Prostate gland (tissue), 2 donors: Measurements from ENCODE around the gene OR10H5. TPM values are rescaled to one million over a fixed set of nuclear protein-coding genes. Genes with fewer than 3 reads are reported as not detected.
"Not testable (repeated sequence)": the region's sequence is repeated elsewhere in the genome, so short reads cannot be mapped to it uniquely, and the experiment has no call there.

Source experiments
- DNase-seq: peaks from one replicate; pipeline ENCODE4 v3.0.0-alpha.2; 2019; ENCODE audit warnings: low spot score
- H3K27ac ChIP-seq, 2 donors: fragments of 200-600 bp; sonication (generic); 2 replicates each; pipeline ENCODE4 v1.5.1; 2017 to 2019
- H3K27me3 ChIP-seq: fragments of 200-600 bp; sonication (generic); replicated peaks from 2 replicates; pipeline ENCODE4 v1.5.1; 2019; ENCODE audit not compliant: insufficient read depth
- H3K36me3 ChIP-seq, 2 donors: fragments of 200-600 bp; sonication (generic); 1 replicate in 1 of 2; 2 replicates in 1 of 2; pipeline versions ENCODE4 v1.5.1 to v1.8.1; 2017 to 2019
- H3K4me1 ChIP-seq: fragments of 200-600 bp; sonication (generic); replicated peaks from 2 replicates; pipeline ENCODE4 v1.5.1; 2019
- H3K4me3 ChIP-seq, 2 donors: fragments of 200-600 bp; sonication (generic); 2 replicates each; pipeline ENCODE4 v1.5.1; 2017 to 2019
- H3K9me3 ChIP-seq: fragments of 200-600 bp; sonication (generic); 2 replicates; pipeline ENCODE4 v1.5.1; 2017
- CTCF ChIP-seq, 4 experiments: fragments of 200-600 bp in 2 of 4; fragments of 450-650 bp in 2 of 4; sonication (generic) in 2 of 4; IDR thresholded peaks; 1 replicate in 3 of 4; 2 replicates in 1 of 4; pipeline ENCODE4 v1.5.1; 2016 to 2019; ENCODE audit warnings: antibody characterized with exemption in 4 of 4, mild to moderate bottlenecking in 2 of 4, moderate library complexity in 2 of 4
- POLR2A ChIP-seq: fragments of 450-650 bp; IDR thresholded peaks from one replicate; pipeline ENCODE4 v1.6.1; 2016; ENCODE audit warnings: antibody characterized with exemption, mild to moderate bottlenecking
- POLR2AphosphoS5 ChIP-seq: sonication (generic); formaldehyde crosslinking; IDR thresholded peaks from one replicate; pipeline ENCODE4 v1.6.1; 2017; ENCODE audit warnings: antibody characterized with exemption
- WGBS: methylation state at CpG from one replicate; pipeline ENCODE4 v1.1.5; 2018; 5-methylcytosine and 5-hydroxymethylcytosine counted together
- intact Hi-C: fragments of 100-400 bp; cut with DNase I; formaldehyde crosslinking; loops from one replicate; pipeline ENCODE4 v1.14.2; 2022
- total RNA-seq, 2 donors: library from RNA; depleted of rRNA; stranded (reverse); fragments of >200 nt; gene quantifications; one replicate each; pipeline ENCODE4 v1.1.0, GENCODE V29; 2016

The OR10H5 gene
- total RNA-seq, 2 donors from 2014 or later: not detected

DNA sequence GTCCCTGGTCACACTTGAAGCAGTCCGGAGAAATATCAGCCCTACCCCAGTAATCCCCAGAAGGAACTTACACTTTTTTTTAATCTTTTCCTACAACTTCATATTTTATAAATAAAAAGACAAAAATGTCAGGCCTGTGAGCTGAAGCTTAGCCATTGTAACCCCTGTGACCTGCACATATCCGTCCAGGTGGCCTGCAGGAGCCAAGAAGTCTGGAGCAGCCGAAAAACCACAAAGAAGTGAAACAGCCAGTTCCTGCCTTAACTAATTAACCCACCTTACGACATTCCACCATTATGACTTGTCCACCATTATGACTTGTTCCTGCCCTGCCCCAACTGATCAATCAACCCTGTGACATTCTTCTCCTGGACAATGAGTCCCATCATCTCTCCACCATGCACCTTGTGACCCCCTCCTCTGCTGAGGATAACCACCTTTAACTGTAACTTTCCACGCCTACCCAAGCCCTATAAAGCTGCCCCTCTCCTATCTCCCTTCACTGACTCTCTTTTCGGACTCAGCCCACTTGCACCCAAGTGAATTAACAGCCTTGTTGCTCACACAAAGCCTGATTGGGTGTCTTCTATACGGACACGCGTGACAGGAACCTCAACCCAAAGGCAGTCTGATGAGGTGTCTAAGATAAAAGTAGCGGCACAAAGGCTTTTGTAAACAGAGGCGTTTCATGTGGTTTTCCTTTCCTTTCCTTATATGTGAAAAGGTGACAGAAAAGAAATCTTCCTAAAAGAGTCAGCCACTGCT is 48.3 kb downstream of the OR10H5 start:
- Histone ChIP-seq H3K27ac (peak overlapping the region; percentile 100), H3K4me3 (peak overlapping the region; percentile 57 to 72)
- peak; percentile 15 for TF ChIP-seq POLR2AphosphoS5
- H3K4me1 ChIP-seq, intact Hi-C loops, H3K36me3 ChIP-seq, DNase-seq, H3K9me3 ChIP-seq, H3K27me3 ChIP-seq: not testable (repeated sequence)
- 26% methylated on average over 11 of the region's 11 CpGs for WGBS

- Histone ChIP-seq H3K36me3 (no peaks in the 10 kb centered on the region), H3K4me1 (peaks cover 7% of the 10 kb centered on the region), H3K27me3 (no peaks in the 10 kb centered on the region), H3K27ac (peak overlapping the region; percentile 100), H3K9me3 (no peaks in the 10 kb centered on the region), H3K4me3 (peak overlapping the region; percentile 57 to 72)
- TF ChIP-seq POLR2AphosphoS5 (peak; percentile 84), POLR2A (peak; percentile 85), CTCF (IDR thresholded peaks at IDR 0.05) (no peak)
- DNase-seq: peak; percentile 98
- intact Hi-C loops: no loop called here
- 1% methylated on average over 60 of the region's 65 CpGs for WGBS
Measured at GRCh38 chr19:15836330-15837220, 49.1 kb downstream of the OR10H5 start.

DNA sequence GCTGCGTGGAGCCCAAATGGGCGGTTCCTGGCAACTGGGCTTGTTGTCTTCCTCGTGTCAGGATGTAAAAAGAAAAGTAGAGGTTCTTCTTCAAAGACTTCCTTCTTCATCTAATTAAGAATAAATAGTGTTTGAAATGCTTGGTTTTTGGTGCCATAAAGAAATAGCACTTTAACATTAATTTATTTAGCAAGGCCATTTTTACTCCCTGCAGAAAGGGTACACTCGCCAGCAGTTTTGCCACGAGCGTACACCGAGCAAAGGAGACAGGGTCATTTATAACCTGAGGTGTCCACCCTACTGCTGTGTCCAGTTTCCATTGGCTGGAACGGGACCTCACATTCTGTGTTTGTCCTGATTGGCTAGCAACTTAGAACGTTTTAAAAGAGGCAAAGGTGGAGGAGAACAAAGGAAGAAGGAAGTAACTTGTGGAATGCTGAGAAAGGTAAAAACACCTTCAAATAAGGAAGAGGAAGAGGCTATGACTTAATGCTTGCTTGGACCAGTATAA is 49.8 kb downstream of the OR10H5 start:
- H3K27ac ChIP-seq: peak overlapping the region; percentile 100
- WGBS: 0% methylated on average over 9 of the region's 9 CpGs
- TF ChIP-seq CTCF (IDR thresholded peaks at IDR 0.05) (no peak), POLR2AphosphoS5 (peak; percentile 47)
- H3K9me3 ChIP-seq: no peaks in the 10 kb centered on the region
- H3K4me1 ChIP-seq: peaks cover 7% of the 10 kb centered on the region
- no peaks in the 10 kb centered on the region for H3K27me3 ChIP-seq
- peak overlapping the region; percentile 57 to 72 for H3K4me3 ChIP-seq
- intact Hi-C loops: no loop called here
- DNase-seq: peak; percentile 76
- no peaks in the 10 kb centered on the region for H3K36me3 ChIP-seq

DNA sequence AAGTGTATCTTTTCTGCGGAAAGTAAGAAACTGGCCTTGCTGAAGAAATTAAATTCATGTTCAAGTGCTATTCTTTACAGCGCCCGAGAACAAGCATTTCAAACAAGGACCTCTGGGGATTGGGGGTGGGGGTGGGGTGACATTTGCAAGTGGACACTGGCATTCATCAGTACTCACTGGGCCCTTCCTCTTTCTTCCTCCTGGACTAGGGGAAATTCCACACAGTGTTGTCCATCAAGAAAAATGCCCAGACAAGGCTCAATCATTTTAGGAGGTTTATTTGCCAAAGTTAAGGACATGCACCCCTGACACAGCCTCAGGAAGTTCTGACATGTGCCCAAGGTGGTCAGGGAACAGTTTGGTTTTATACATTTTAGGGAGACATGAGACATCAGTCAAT is 50.9 kb downstream of the OR10H5 start:
- Histone ChIP-seq H3K4me1 (peaks cover 12% of the 10 kb centered on the region), H3K27ac (peak overlapping the region; percentile 100), H3K36me3 (no peaks in the 10 kb centered on the region), H3K4me3 (no peak overlapping the region), H3K27me3 (no peaks in the 10 kb centered on the region), H3K9me3 (no peaks in the 10 kb centered on the region)
- no peak for DNase-seq
- 75% methylated on average over 3 of the region's 3 CpGs for WGBS
- TF ChIP-seq CTCF (IDR thresholded peaks at IDR 0.05) (no peak), POLR2A (no peak), POLR2AphosphoS5 (no peak)
- intact Hi-C loops: no loop called here

- H3K27me3 ChIP-seq, H3K36me3 ChIP-seq, intact Hi-C loops, H3K4me3 ChIP-seq, DNase-seq, H3K9me3 ChIP-seq: not testable (repeated sequence)
- H3K4me1 ChIP-seq: peaks cover 12% of the 10 kb centered on the region
- 76% methylated on average over 4 of the region's 4 CpGs for WGBS
- H3K27ac ChIP-seq: peak overlapping the region; percentile 100
Measured at GRCh38 chr19:15839888-15840287, 52.4 kb downstream of the OR10H5 start.
